Measurements from ENCODE around the gene HS6ST2.

- TF ChIP-seq EZH2 (IDR thresholded peaks at IDR 0.05) (no peak), POLR2AphosphoS5 (IDR thresholded peaks at IDR 0.05; ENCODE audit: borderline replicate concordance, low read depth, low read length) (no peak), FOXP2 (optimal IDR thresholded peaks at IDR 0.05; ENCODE audit: control extremely low read depth, extremely low read length, insufficient read depth) (no peak)
These were observed 216.7 kb downstream of the HS6ST2 start for GRCh38 chrX:132741689-132742088.

Data from SK-N-MC (cell line).